ENCODE results near the gene PCSK5.

GRCh38 chr9:76227156-76227555, 336.7 kb downstream of the PCSK5 start:
- TF ChIP-seq CTCF (IDR thresholded peaks at IDR 0.05) (no peak), POLR2A (IDR thresholded peaks at IDR 0.05) (no peak), POLR2AphosphoS5 (IDR thresholded peaks at IDR 0.05) (no peak)

Measured in prostate gland (tissue), 2 donors.